GM18505 (cell line): ENCODE measurements around the gene GOLGA8B.
"Not testable (repeated sequence)": the region's sequence is repeated elsewhere in the genome, so short reads cannot be mapped to it uniquely, and the experiment has no call there.

Experiments used
- ATAC-seq: cut with Tn5 transposase; IDR thresholded peaks from one replicate; pipeline ENCODE4 v1.9.1; 2021; ENCODE audit not compliant: unreplicated experiment
- POLR2A ChIP-seq: IDR thresholded peaks from 4 replicates; pipeline ENCODE4 v1.6.1; 2011; ENCODE audit warnings: borderline replicate concordance; ENCODE audit not compliant: insufficient read depth, insufficient read length; ENCODE audit errors: extremely low read depth

Gene GOLGA8B

GRCh38 chr15:34583399-34584329 is at the start of gene GOLGA8B:
Gene GOLGA8B, minus strand, starts transcription at chr15:34583651. Its CDS starts 47,739 bp downstream, at chr15:34535912.
- peak; percentile 63 for TF ChIP-seq POLR2A
- peak; percentile 64 for ATAC-seq

DNA sequence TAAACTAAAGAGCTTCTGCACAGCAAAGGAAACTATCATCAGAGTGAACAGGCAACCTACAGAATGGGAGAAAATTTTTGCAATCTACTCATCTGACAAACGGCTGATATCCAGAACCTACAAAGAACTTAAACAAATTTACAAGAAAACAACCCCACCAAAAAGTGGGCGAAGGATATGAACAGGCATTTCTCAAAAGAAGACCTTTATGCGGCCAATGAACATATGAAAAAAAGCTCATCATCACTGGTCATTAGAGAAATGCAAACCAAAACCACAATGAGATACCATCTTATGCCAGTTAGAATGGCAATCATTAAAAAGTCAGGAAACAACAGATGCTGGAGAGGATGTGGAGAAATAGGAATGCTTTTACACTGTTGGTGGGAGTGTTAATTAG is 49.7 kb upstream of the GOLGA8B start:
- not testable (repeated sequence) for ATAC-seq

DNA sequence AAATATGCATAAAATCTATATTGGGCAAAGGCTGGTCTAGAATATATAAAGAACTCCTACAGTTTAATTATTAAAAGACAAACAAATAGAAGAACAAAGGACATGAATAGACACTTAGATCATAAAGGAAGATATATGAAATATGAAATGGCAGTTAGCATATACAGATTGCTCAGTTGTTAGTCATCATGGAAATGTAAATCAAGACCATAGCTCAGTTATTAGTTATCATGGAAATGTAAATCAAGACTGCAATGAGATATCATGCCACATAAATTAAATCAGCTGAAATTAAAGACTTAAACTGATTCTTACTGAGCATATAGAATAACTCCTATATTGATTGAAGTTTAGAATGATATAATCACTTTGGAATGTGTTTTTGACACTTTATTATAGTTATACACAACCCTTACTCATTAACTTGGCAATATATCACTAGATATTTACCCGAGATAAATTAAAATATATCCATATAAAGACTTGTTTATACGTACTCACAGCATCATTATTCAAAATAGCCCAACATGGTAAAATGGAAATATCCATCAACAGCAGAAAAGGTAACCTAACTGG is 45.2 kb upstream of the GOLGA8B start:
- no peak for TF ChIP-seq POLR2A
- no peak for ATAC-seq

GRCh38 chr15:34625007-34625406 is 41.6 kb upstream of the GOLGA8B start:
- no peak for TF ChIP-seq POLR2A
- no peak for ATAC-seq

- no peak for ATAC-seq
Measured at GRCh38 chr15:34621675-34622074, 38.2 kb upstream of the GOLGA8B start.

DNA sequence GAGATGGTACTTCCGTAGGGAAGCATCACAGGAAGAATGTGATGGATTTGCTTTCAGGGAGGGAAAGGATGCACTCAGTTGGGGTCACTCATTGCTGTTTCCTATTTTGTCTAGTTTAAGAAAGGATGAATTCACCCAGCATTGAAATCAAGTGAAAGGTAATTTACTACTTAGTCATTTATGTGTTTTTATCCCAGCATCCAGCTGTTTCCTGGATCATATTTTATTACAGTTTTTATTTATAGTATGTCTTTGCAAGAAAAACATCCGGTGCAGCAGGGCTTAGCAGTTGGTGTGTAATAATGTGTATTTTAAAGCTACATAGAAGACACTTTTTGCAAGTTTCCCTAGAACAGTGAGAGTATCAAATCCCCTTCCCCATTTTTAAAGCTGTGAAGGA is 37.4 kb upstream of the GOLGA8B start:
- no peak for TF ChIP-seq POLR2A
- no peak for ATAC-seq

More at GRCh38 chr15:34621675-34622074, 38.2 kb upstream of the GOLGA8B start:
- no peak for TF ChIP-seq POLR2A

DNA sequence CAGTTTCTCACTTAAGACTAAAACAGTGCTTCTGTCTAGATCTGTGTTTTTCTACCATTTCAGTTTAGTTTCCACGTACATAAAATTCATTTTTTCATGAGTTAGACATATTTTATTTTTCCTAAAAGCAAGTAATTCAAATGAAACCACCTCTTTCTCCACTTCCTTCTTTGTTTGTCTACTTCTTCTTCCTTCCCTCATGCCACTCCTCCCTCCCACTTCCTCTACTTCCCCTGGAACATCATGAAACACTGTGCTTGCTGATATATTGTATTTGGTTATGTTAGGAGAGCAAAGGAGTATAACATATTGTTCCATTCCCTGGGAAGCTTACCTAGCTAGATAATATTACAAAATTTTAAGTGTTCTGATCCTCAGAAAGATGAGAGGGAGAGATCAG is 36.7 kb upstream of the GOLGA8B start:
- no peak for ATAC-seq
- TF ChIP-seq POLR2A = no peak

DNA sequence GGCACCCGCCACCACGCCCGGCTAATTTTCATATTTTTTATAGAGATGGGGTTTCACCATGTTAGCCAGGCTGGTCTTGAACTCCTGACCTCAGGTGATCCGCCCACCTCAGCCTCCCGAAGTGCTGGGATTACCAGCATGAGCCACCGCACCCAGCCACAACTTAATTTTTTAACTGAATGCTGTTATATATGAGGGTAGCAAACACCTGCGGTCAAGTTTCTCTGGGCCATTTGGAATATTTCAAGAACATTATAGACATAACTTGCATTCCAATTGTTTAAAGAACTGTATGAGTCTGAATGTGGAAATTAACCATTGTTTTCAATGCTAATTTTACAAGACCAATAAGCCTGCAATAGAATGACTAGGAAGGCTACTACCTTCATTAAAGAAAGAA is 35.7 kb upstream of the GOLGA8B start:
- TF ChIP-seq POLR2A = no peak
- no peak for ATAC-seq

DNA sequence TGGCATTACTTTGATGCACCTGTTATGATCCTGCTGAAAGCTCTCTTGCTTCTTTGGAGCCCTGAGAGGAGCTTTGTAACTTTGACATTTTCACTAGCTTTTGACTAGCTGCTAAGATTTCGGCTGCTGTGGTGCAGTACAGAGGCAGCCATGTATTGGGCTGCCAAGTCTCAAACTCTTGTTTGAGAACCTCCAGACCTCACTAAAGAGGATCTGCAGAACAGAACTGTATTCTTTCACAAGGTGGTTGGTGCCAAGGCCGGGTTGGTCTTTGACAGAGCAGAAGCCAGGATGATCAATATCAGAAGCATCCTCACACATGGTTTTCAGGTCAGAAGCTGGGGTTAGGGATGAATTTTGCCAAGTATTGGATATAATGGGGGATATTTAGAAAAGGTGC is 34.6 kb upstream of the GOLGA8B start:
- no peak for ATAC-seq
- TF ChIP-seq POLR2A = no peak

- ATAC-seq = no peak
- TF ChIP-seq POLR2A = no peak
Measured at GRCh38 chr15:34616613-34617012, 33.2 kb upstream of the GOLGA8B start.

- no peak for ATAC-seq
- TF ChIP-seq POLR2A = no peak
Measured at GRCh38 chr15:34613997-34614396, 30.5 kb upstream of the GOLGA8B start.

DNA sequence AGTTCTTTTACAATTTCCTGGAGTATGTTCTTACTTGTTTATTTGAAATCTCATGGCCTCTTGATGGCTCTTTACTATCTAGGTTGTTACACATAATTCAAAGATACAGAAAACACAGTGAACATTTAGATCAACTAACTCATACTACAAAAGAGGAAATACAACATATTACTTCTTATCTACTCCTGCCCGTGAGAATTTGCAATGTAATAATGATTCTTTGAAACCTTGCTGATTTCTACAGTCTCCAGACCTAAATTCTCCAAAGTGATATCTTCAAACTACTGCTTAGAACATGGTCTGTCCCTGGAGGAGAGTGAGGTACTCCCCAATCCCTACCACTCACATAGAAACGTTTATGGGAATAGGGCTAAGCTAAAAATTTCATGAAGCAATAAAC is 29.9 kb upstream of the GOLGA8B start:
- TF ChIP-seq POLR2A = no peak
- ATAC-seq = no peak

DNA sequence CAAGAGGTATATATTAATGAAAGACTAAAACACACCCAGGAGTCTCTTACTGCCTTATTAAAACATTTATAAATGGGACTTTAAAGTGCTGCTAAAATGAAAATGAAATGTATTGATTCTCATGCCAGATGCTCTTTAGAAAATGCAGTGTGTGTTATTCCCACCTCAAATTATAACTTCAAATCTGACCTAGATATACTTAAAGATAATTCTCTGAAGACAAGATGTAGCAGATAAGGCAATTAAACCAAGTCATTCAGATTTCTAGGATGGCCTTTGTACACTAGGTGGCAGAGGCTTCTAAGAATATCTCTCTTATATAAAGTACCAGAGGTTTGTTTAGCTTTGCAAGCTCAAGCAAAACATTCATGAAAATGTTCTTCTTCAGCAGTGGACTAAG is 26.9 kb upstream of the GOLGA8B start:
- TF ChIP-seq POLR2A = no peak
- no peak for ATAC-seq

GRCh38 chr15:34609102-34610057 is 25.9 kb upstream of the GOLGA8B start:
- TF ChIP-seq POLR2A = no peak
- ATAC-seq = no peak

GRCh38 chr15:34608517-34608916 is 25.1 kb upstream of the GOLGA8B start:
- no peak for TF ChIP-seq POLR2A
- no peak for ATAC-seq
